OCI-LY1 (cell line): ENCODE measurements around the gene PDE6H.

Experiments used
- H2AFZ ChIP-seq: fragments of 200-600 bp; sonication (generic), shearing (Covaris generic); 2 replicates; pipeline ENCODE4 v1.6.0; 2014; ENCODE audit warnings: antibody characterized with exemption, mild to moderate bottlenecking, low read length
- H3F3A ChIP-seq: fragments of 200-600 bp; sonication (generic), shearing (Covaris generic); 2 replicates; pipeline ENCODE4 v1.6.0; 2014; ENCODE audit warnings: mild to moderate bottlenecking, antibody characterized with exemption, low read length, moderate library complexity; ENCODE audit not compliant: insufficient read depth
- H3K27ac ChIP-seq: fragments of 200-600 bp; sonication (generic); 2 replicates; pipeline ENCODE4 v1.5.1; 2014; ENCODE audit warnings: low read length, mixed run types, mild to moderate bottlenecking, low read depth; ENCODE audit not compliant: poor library complexity, severe bottlenecking
- H3K27me3 ChIP-seq: fragments of 200-600 bp; sonication (generic); 2 replicates; pipeline ENCODE4 v1.6.0; 2014; ENCODE audit warnings: antibody characterized with exemption, mild to moderate bottlenecking, low read length, moderate library complexity; ENCODE audit not compliant: insufficient read depth
- H3K36me3 ChIP-seq: fragments of 200-600 bp; sonication (generic); 2 replicates; pipeline ENCODE4 v1.6.1; 2014; ENCODE audit warnings: mild to moderate bottlenecking, antibody characterized with exemption, low read length, moderate library complexity, mixed read lengths; ENCODE audit not compliant: insufficient read depth
- H3K4me1 ChIP-seq: fragments of 200-600 bp; sonication (generic); 2 replicates; pipeline ENCODE4 v1.5.1; 2014; ENCODE audit warnings: mild to moderate bottlenecking, low read length, moderate library complexity; ENCODE audit not compliant: insufficient read depth, severe bottlenecking
- H3K4me2 ChIP-seq: fragments of 200-600 bp; sonication (generic), shearing (Covaris generic); 2 replicates; pipeline ENCODE4 v1.6.1; 2014; ENCODE audit warnings: low read length
- H3K4me3 ChIP-seq: fragments of 200-600 bp; sonication (generic); 2 replicates; pipeline ENCODE4 v1.5.1; 2014; ENCODE audit warnings: low read length, low read depth, mild to moderate bottlenecking, mixed read lengths; ENCODE audit not compliant: poor library complexity, severe bottlenecking
- H3K79me2 ChIP-seq: fragments of 200-600 bp; shearing (Covaris generic); 2 replicates; pipeline ENCODE4 v1.6.1; 2016; ENCODE audit warnings: mixed run types, low read length, mixed read lengths; ENCODE audit not compliant: insufficient read depth
- H3K9ac ChIP-seq: fragments of 200-600 bp; sonication (generic), shearing (Covaris generic); 2 replicates; pipeline ENCODE4 v1.6.1; 2014; ENCODE audit warnings: mild to moderate bottlenecking, low read length, mixed read lengths
- H3K9me2 ChIP-seq: fragments of 200-600 bp; sonication (generic), shearing (Covaris generic); 2 replicates; pipeline ENCODE4 v1.6.1; 2014; ENCODE audit warnings: low read depth, mild to moderate bottlenecking, low read length, mixed read lengths
- H3K9me3 ChIP-seq: fragments of 200-600 bp; shearing (Covaris generic); 2 replicates; pipeline ENCODE4 v1.6.1; 2014; ENCODE audit warnings: low read length, mixed read lengths
- H4K20me1 ChIP-seq: fragments of 200-600 bp; sonication (generic), shearing (Covaris generic); 2 replicates; pipeline ENCODE4 v1.6.0; 2016; ENCODE audit warnings: mild to moderate bottlenecking, low read length; ENCODE audit not compliant: insufficient read depth
- CTCF ChIP-seq: fragments of 200-600 bp; sonication (generic), shearing (Covaris generic); IDR thresholded peaks from 2 replicates; pipeline ENCODE4 v1.5.1; 2017; ENCODE audit warnings: mild to moderate bottlenecking, antibody characterized with exemption, low read length, moderate library complexity, mixed read lengths
- EZH2 ChIP-seq: fragments of 200-600 bp; sonication (generic), shearing (Covaris generic); IDR thresholded peaks from 2 replicates; pipeline ENCODE4 v1.8.0; 2017; ENCODE audit warnings: borderline replicate concordance, mixed run types, mild to moderate bottlenecking, antibody characterized with exemption, low read length, moderate library complexity, mixed read lengths

The PDE6H gene

GRCh38 chr12:14927267-14927666 is 45.6 kb upstream of the PDE6H start:
- no peak overlapping the region for H3K4me3 ChIP-seq
- no peaks in the 10 kb centered on the region for H3K9me3 ChIP-seq
- no peaks in the 10 kb centered on the region; the same call in 1 of the 2 replicates for H3F3A ChIP-seq
- H2AFZ ChIP-seq = no peak overlapping the region
- H3K4me1 ChIP-seq = no peaks in the 10 kb centered on the region
- H3K36me3 ChIP-seq = no peaks in the 10 kb centered on the region
- no peaks in the 10 kb centered on the region for H4K20me1 ChIP-seq
- no peaks in the 10 kb centered on the region for H3K79me2 ChIP-seq
- no peak overlapping the region for H3K9ac ChIP-seq
- no peak overlapping the region for H3K27ac ChIP-seq
- no peak overlapping the region for H3K4me2 ChIP-seq
- TF ChIP-seq EZH2 (no peak), CTCF (no peak)
- H3K9me2 ChIP-seq = no peaks in the 10 kb centered on the region
- H3K27me3 ChIP-seq = no peaks in the 10 kb centered on the region

GRCh38 chr12:14928931-14929330 is 43.9 kb upstream of the PDE6H start:
- Histone ChIP-seq H3K27ac (no peak overlapping the region), H3F3A (no peaks in the 10 kb centered on the region; the same call in 1 of the 2 replicates), H3K79me2 (no peaks in the 10 kb centered on the region), H3K9me2 (no peaks in the 10 kb centered on the region), H2AFZ (no peak overlapping the region), H3K9ac (no peak overlapping the region), H3K9me3 (no peaks in the 10 kb centered on the region), H4K20me1 (no peaks in the 10 kb centered on the region), H3K4me1 (no peaks in the 10 kb centered on the region), H3K4me3 (no peak overlapping the region), H3K4me2 (no peak overlapping the region), H3K36me3 (no peaks in the 10 kb centered on the region), H3K27me3 (no peaks in the 10 kb centered on the region)
- TF ChIP-seq EZH2 = no peak
- no peak for TF ChIP-seq CTCF

GRCh38 chr12:14930299-14930698 is 42.5 kb upstream of the PDE6H start:
- Histone ChIP-seq H3K27ac (no peak overlapping the region), H3K4me3 (no peak overlapping the region), H3K4me2 (no peak overlapping the region), H4K20me1 (no peaks in the 10 kb centered on the region), H3K79me2 (no peaks in the 10 kb centered on the region), H3K9me2 (no peaks in the 10 kb centered on the region), H3K4me1 (no peaks in the 10 kb centered on the region), H3F3A (no peaks in the 10 kb centered on the region; the same call in 1 of the 2 replicates), H3K36me3 (no peaks in the 10 kb centered on the region; the same call in 1 of the 2 replicates), H3K9ac (no peak overlapping the region), H2AFZ (no peak overlapping the region), H3K9me3 (no peaks in the 10 kb centered on the region), H3K27me3 (no peaks in the 10 kb centered on the region)
- no peak for TF ChIP-seq CTCF
- no peak for TF ChIP-seq EZH2
